A673 (cell line): ENCODE measurements around the gene GNAT1. TPM values are rescaled to one million over a fixed set of nuclear protein-coding genes. Genes with fewer than 3 reads are reported as not detected.

ENCODE experiments used
- BruUV-seq: library from RNA; stranded (reverse); fragments of 400-500 nt; replicated peaks from 2 replicates; lab custom pipeline; 2021; lab: Mats Ljungman, UMichigan
- CTCF ChIA-PET: fragments of 300-600 bp; sonication (Branson Sonifier 250); formaldehyde crosslinking; loops from one replicate; lab custom pipeline; 2022; ENCODE audit warnings: antibody characterized with exemption; lab: Charles Lee
- POLR2A ChIA-PET: fragments of 300-600 bp; sonication (Branson Sonifier 250); formaldehyde crosslinking; loops from one replicate; lab custom pipeline; 2022; ENCODE audit warnings: antibody characterized with exemption; ENCODE audit not compliant: low non-redundant PET; lab: Charles Lee
- DNase-seq: peaks from one replicate; pipeline ENCODE4 v3.0.0-alpha.2; 2015; ENCODE audit warnings: low spot score
- H3K27ac ChIP-seq: fragments of 200-600 bp; sonication (generic); 2 replicates; pipeline ENCODE4 v1.5.1; 2016; ENCODE audit warnings: mixed run types, low read depth, mild to moderate bottlenecking, mixed read lengths, antibody characterized with exemption, low read length; ENCODE audit not compliant: poor library complexity, severe bottlenecking
- H3K27me3 ChIP-seq: fragments of 200-600 bp; sonication (generic); replicated peaks from 2 replicates; pipeline ENCODE4 v1.6.1; 2017; ENCODE audit warnings: mixed run types, low read depth, mild to moderate bottlenecking, mixed read lengths, antibody characterized with exemption, low read length; ENCODE audit not compliant: insufficient read depth, poor library complexity
- H3K36me3 ChIP-seq: fragments of 200-600 bp; sonication (generic); 2 replicates; pipeline ENCODE4 v1.6.1; 2016; ENCODE audit warnings: mixed run types, mild to moderate bottlenecking, mixed read lengths, antibody characterized with exemption, low read length; ENCODE audit not compliant: insufficient read depth, poor library complexity, severe bottlenecking
- H3K4me1 ChIP-seq: fragments of 200-600 bp; sonication (generic); 2 replicates; pipeline ENCODE4 v1.6.1; 2017; ENCODE audit warnings: mixed run types, mild to moderate bottlenecking, mixed read lengths, antibody characterized with exemption, low read length; ENCODE audit not compliant: insufficient read depth, poor library complexity, severe bottlenecking
- H3K4me3 ChIP-seq: fragments of 200-600 bp; sonication (generic); 2 replicates; pipeline ENCODE4 v1.5.1; 2016; ENCODE audit warnings: low read depth, mixed run types, mild to moderate bottlenecking, mixed read lengths, low read length; ENCODE audit not compliant: poor library complexity, severe bottlenecking
- H3K9me3 ChIP-seq: fragments of 200-600 bp; sonication (generic); 2 replicates; pipeline ENCODE4 v1.6.1; 2016; ENCODE audit warnings: mixed run types, low read depth, mild to moderate bottlenecking, mixed read lengths, antibody characterized with exemption, low read length; ENCODE audit not compliant: poor library complexity, severe bottlenecking
- CTCF ChIP-seq: fragments of 300-800, 200-600 bp; sonication (generic); conservative IDR thresholded peaks from 2 replicates; pipeline ENCODE4 v1.5.1; 2017; ENCODE audit warnings: low read depth, mild to moderate bottlenecking, antibody characterized with exemption, low read length, moderate library complexity, mixed read lengths
- EZH2 ChIP-seq: fragments of 200-600 bp; sonication (generic); IDR thresholded peaks from 2 replicates; pipeline ENCODE4 v1.6.1; 2017; ENCODE audit warnings: borderline replicate concordance, low read depth, mild to moderate bottlenecking, mixed read lengths, antibody characterized with exemption, low read length; ENCODE audit not compliant: poor library complexity, severe bottlenecking
- intact Hi-C: fragments of 100-400 bp; cut with micrococcal nuclease; formaldehyde crosslinking; loops from one replicate; pipeline ENCODE4 v1.10.0; 2022; ENCODE audit not compliant: unreplicated experiment
- total RNA-seq: library from RNA; stranded (reverse); gene quantifications from 2 replicates; pipeline ENCODE4 v1.2.3, GENCODE V29; 2021

GNAT1 gene
- total RNA-seq, 1 experiment from 2014 or later = not detected

- Histone ChIP-seq H3K36me3 (no peaks in the 10 kb centered on the region), H3K27me3 (no peaks in the 10 kb centered on the region), H3K9me3 (no peaks in the 10 kb centered on the region), H3K4me1 (peaks cover 5% of the 10 kb centered on the region), H3K4me3 (peak within 1 kb of the TSS; percentile 76), H3K27ac (peak within 1 kb of the TSS; percentile 77)
- peak; percentile 95 for DNase-seq
- CTCF ChIA-PET = interaction anchor here (0.6 to 1.3 kb wide), 3 partner anchors 10 to 41 kb away, joined by 3 to 5 read pairs (median 4); no protein-coding TSS in a partner anchor
- intact Hi-C loops = no loop called here
- POLR2A ChIA-PET = no interaction called here
- TF ChIP-seq CTCF (no peak), EZH2 (no peak)
- BruUV-seq = no TSS peak
Observed at GRCh38 chr3:50235716-50236483, 44.5 kb downstream of the GNAT1 start, which contains the start of gene GNAI2. Gene GNAI2 (plus strand): TSS chr3:50236204. CDS start chr3:50236336, 132 bp downstream.

GRCh38 chr3:50236484-50237132 is 45.2 kb downstream of the GNAT1 start:
- no peak for TF ChIP-seq EZH2
- TF ChIP-seq CTCF = no peak
- ChIA-PET POLR2A (no interaction called here), CTCF (no interaction called here)
- peak overlapping the region; percentile 76 for H3K4me3 ChIP-seq
- DNase-seq = no peak
- peak overlapping the region; percentile 77 for H3K27ac ChIP-seq
- H3K27me3 ChIP-seq = no peaks in the 10 kb centered on the region
- H3K4me1 ChIP-seq = peaks cover 10% of the 10 kb centered on the region
- no peaks in the 10 kb centered on the region for H3K9me3 ChIP-seq
- BruUV-seq = no TSS peak
- H3K36me3 ChIP-seq = no peaks in the 10 kb centered on the region
- intact Hi-C loops = no loop called here

- CTCF ChIA-PET = interaction anchor here (0.6 kb wide), 1 partner anchor 108 kb away, joined by 5 read pairs; the partner anchor contains the start of gene ZMYND10
Observed at GRCh38 chr3:50237133-50237651, 45.8 kb downstream of the GNAT1 start.

More at GRCh38 chr3:50237133-50237651, 45.8 kb downstream of the GNAT1 start:
- no TSS peak for BruUV-seq
- intact Hi-C loops = no loop called here
- Histone ChIP-seq H3K27ac (peak overlapping the region; percentile 77), H3K36me3 (no peaks in the 10 kb centered on the region), H3K27me3 (no peaks in the 10 kb centered on the region), H3K4me1 (peaks cover 14% of the 10 kb centered on the region), H3K4me3 (peak overlapping the region; percentile 76), H3K9me3 (no peaks in the 10 kb centered on the region)
- POLR2A ChIA-PET = no interaction called here
- peak; percentile 29 for DNase-seq
- TF ChIP-seq CTCF (no peak), EZH2 (no peak)
